K562 (cell line): ENCODE data around the gene MKNK2. TPM values are rescaled to one million over a fixed set of nuclear protein-coding genes. Genes with fewer than 3 reads are reported as not detected.

Experiments
- CBX2 ChIP-seq: fragments of 200-600 bp; sonication (generic); IDR thresholded peaks from one replicate; pipeline ENCODE4 v1.6.1; 2012; ENCODE audit warnings: mild to moderate bottlenecking, low read length, inconsistent platforms; ENCODE audit not compliant: insufficient read depth, poor library complexity, severe bottlenecking
- CBX3 ChIP-seq, 2 experiments: IDR thresholded peaks; 1 replicate in 1 of 2; 2 replicates in 1 of 2; pipeline ENCODE4 v1.6.1; 2012; ENCODE audit warnings: inconsistent platforms in 2 of 2, low read length in 2 of 2, borderline replicate concordance in 1 of 2, control low read depth in 1 of 2
- CBX8 ChIP-seq: fragments of 200-600 bp; sonication (generic); IDR thresholded peaks from 2 replicates; pipeline ENCODE4 v1.6.1; 2012; ENCODE audit warnings: borderline replicate concordance, mixed run types, low read depth, mild to moderate bottlenecking, moderate library complexity, mixed read lengths, low read length, control low read depth, inconsistent platforms; ENCODE audit not compliant: poor library complexity, severe bottlenecking; ENCODE audit errors: extremely low read depth
- COPS2 ChIP-seq: fragments of 450-650 bp; conservative IDR thresholded peaks from 2 replicates; pipeline ENCODE4 v1.6.1; 2016; ENCODE audit warnings: mild to moderate bottlenecking, moderate library complexity
- DEAF1 ChIP-seq: fragments of 450-650 bp; formaldehyde crosslinking; IDR thresholded peaks from 2 replicates; pipeline ENCODE4 v1.4.0; 2020; ENCODE audit warnings: mild to moderate bottlenecking, moderate library complexity
- KAT7 ChIP-seq: sonication (generic); formaldehyde crosslinking; IDR thresholded peaks from 2 replicates; pipeline ENCODE4 v1.8.0; 2022; ENCODE audit warnings: missing genetic modification reagents, mild to moderate bottlenecking, borderline replicate concordance
- POLR3G ChIP-seq: IDR thresholded peaks from 2 replicates; pipeline ENCODE4 v1.6.1; 2011; ENCODE audit not compliant: insufficient read length, insufficient replicate concordance; ENCODE audit errors: extremely low read depth
- RBM22 ChIP-seq: fragments of 200-400 bp; formaldehyde crosslinking; IDR thresholded peaks from 2 replicates; pipeline ENCODE4 v1.6.1; 2018; ENCODE audit warnings: low read length, low read depth; ENCODE audit not compliant: poor library complexity, severe bottlenecking
- SLC30A9 ChIP-seq: fragments of 250-450 bp; sonication (Bioruptor Pico); IDR thresholded peaks from 2 replicates; pipeline ENCODE4 v1.8.0; 2022; ENCODE audit warnings: mild to moderate bottlenecking, moderate library complexity
- XRCC5 ChIP-seq: fragments of 200-400 bp; formaldehyde crosslinking; IDR thresholded peaks from 2 replicates; pipeline ENCODE4 v1.6.1; 2017; ENCODE audit warnings: low read depth, mild to moderate bottlenecking, low read length
- YY1 ChIP-seq, 3 experiments: IDR thresholded peaks; 2 replicates each; pipeline ENCODE4 v1.6.1; 2011; ENCODE audit warnings: low read length in 2 of 3, mild to moderate bottlenecking in 2 of 3, moderate library complexity in 2 of 3, borderline replicate concordance in 1 of 3, control low read depth in 1 of 3, low read depth in 1 of 3; ENCODE audit not compliant: insufficient read depth in 3 of 3, insufficient replicate concordance in 2 of 3, control insufficient read depth in 1 of 3, insufficient read length in 1 of 3; ENCODE audit errors: extremely low read depth in 1 of 3
- ZBTB1 ChIP-seq: sonication (generic); formaldehyde crosslinking; IDR thresholded peaks from 2 replicates; pipeline ENCODE4 v1.8.1; 2023; ENCODE audit warnings: missing genetic modification reagents, low read depth, mild to moderate bottlenecking, borderline replicate concordance
- ZKSCAN8 ChIP-seq: fragments of 200-800 bp; sonication (Bioruptor generic); IDR thresholded peaks from 2 replicates; pipeline ENCODE4 v1.6.1; 2016; ENCODE audit warnings: missing genetic modification characterization, missing compliant biosample characterization
- ZNF184 ChIP-seq: sonication (generic); formaldehyde crosslinking; IDR thresholded peaks from 2 replicates; pipeline ENCODE4 v1.5.0; 2020; ENCODE audit warnings: missing genetic modification reagents
- polyA plus RNA-seq, 8 experiments: library from polyadenylated mRNA; depleted of rRNA in 4 of 8; stranded (reverse) in 5 of 8; unstranded in 3 of 8; fragments of >200 nt; fragmentation: Nextera tagmentation in 2 of 8; fragmentation: Illumina TruSeq in 1 of 8; extraction: Ambion mirVana in 2 of 8; extraction: Trizol in 1 of 8; gene quantifications; 2 replicates each; pipeline versions ENCODE4 v1.2.1 to v1.2.3, GENCODE V29; 2011 to 2014; ENCODE audit warnings: inconsistent platforms in 1 of 8, missing spikeins in 1 of 8
- total RNA-seq, 7 experiments: library from RNA; depleted of rRNA in 6 of 7; stranded (reverse); fragments of >200 nt in 6 of 7; fragmentation: Illumina TruSeq in 2 of 7; extraction: Trizol in 2 of 7; gene quantifications; 2 replicates each; pipeline versions ENCODE4 v1.2.1 to v1.2.3, GENCODE V29; 2011 to 2021; ENCODE audit warnings: low replicate concordance in 1 of 7
- TF ChIP-seq, protein P1 (sequence below), 3 experiments: fragments of 200-800 bp in 1 of 3; fragments of 250-450 bp in 1 of 3; fragments of 450-650 bp in 1 of 3; sonication (Bioruptor Pico) in 1 of 3; sonication (Bioruptor generic) in 1 of 3; formaldehyde crosslinking in 1 of 3; IDR thresholded peaks; 2 replicates each; pipeline versions ENCODE4 v1.6.1 to v1.8.0; 2016 to 2022; ENCODE audit warnings: mild to moderate bottlenecking in 2 of 3, missing genetic modification characterization in 2 of 3, missing compliant biosample characterization in 1 of 3, moderate library complexity in 1 of 3
- TF ChIP-seq, protein P2 (sequence below): sonication (generic); formaldehyde crosslinking; IDR thresholded peaks from 2 replicates; pipeline ENCODE4 v1.8.1; 2023; ENCODE audit warnings: mild to moderate bottlenecking, missing genetic modification reagents

Gene MKNK2
- total and polyA plus RNA-seq, 9 of the 15 experiments (the other 6 are each of a cell fraction or from before 2014, with no cell fraction given), result 5.1 to 191 (median 51.9) TPM

DNA sequence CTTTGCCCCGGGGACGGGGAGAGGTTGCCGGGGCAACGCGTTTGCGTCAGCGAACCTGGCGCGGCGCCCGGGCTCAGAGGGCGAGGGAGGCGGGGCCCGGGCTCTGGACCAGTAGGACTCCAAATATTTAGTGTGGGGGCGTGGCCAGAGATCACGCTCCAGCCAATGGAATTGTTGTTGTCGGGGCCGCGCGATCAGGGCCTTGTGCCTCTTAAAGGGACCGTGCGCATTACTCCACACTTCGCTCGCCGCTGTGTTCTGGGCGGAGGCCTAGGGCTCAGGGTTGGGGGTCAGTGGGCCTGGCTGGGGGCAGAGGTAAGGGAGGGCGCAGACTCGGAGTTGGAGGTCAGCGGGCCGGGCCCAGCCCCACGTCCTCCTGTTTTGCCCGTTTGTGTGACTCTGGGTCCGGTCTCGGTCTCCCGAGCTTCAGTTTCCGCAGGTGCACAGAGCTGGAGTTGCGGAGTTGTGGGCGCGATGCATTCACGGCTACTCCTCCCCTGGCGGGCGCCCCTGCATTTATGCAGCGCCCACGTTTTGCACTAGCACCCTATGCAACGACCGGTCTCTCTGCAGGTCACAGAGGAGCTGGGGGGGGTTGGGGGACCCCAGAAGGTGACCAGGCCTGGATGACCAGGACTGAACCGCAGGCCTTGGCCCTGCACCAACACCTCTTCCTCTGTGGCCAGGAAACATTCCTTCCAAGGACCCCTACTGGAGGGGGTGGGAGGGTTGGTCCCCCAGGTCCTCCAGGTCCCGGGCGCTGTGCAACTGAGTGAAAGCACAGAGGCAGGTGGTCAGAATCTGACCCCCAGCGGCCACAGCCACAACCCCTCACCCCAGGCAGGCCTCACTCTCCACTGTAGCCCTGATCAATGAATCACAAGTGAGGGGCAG is 10.7 kb upstream of the MKNK2 start (continued):
- TF ChIP-seq, protein P1, sequence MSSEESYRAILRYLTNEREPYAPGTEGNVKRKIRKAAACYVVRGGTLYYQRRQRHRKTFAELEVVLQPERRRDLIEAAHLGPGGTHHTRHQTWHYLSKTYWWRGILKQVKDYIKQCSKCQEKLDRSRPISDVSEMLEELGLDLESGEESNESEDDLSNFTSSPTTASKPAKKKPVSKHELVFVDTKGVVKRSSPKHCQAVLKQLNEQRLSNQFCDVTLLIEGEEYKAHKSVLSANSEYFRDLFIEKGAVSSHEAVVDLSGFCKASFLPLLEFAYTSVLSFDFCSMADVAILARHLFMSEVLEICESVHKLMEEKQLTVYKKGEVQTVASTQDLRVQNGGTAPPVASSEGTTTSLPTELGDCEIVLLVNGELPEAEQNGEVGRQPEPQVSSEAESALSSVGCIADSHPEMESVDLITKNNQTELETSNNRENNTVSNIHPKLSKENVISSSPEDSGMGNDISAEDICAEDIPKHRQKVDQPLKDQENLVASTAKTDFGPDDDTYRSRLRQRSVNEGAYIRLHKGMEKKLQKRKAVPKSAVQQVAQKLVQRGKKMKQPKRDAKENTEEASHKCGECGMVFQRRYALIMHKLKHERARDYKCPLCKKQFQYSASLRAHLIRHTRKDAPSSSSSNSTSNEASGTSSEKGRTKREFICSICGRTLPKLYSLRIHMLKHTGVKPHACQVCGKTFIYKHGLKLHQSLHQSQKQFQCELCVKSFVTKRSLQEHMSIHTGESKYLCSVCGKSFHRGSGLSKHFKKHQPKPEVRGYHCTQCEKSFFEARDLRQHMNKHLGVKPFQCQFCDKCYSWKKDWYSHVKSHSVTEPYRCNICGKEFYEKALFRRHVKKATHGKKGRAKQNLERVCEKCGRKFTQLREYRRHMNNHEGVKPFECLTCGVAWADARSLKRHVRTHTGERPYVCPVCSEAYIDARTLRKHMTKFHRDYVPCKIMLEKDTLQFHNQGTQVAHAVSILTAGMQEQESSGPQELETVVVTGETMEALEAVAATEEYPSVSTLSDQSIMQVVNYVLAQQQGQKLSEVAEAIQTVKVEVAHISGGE (CRISPR knock-in tag; IDR thresholded peaks at IDR 0.05), result peak in 1 of 3 experiments; percentile 9; a peak in 2 of 6 replicates
- no peak for TF ChIP-seq KAT7
- no peak for TF ChIP-seq CBX8
- no peak for TF ChIP-seq CBX3 (IDR thresholded peaks at IDR 0.05; ENCODE audit: borderline replicate concordance in 1 of 2, low read length in 2 of 2)
- TF ChIP-seq SLC30A9, result no peak
- no peak for TF ChIP-seq CBX2
- no peak for TF ChIP-seq ZNF184 (CRISPR knock-in tag)
- TF ChIP-seq ZBTB1 (CRISPR knock-in tag), result no peak
- peak; percentile 85; the same call in 1 of the 2 replicates for TF ChIP-seq ZKSCAN8 (CRISPR knock-in tag)
- TF ChIP-seq XRCC5, result no peak
- TF ChIP-seq, protein P2, sequence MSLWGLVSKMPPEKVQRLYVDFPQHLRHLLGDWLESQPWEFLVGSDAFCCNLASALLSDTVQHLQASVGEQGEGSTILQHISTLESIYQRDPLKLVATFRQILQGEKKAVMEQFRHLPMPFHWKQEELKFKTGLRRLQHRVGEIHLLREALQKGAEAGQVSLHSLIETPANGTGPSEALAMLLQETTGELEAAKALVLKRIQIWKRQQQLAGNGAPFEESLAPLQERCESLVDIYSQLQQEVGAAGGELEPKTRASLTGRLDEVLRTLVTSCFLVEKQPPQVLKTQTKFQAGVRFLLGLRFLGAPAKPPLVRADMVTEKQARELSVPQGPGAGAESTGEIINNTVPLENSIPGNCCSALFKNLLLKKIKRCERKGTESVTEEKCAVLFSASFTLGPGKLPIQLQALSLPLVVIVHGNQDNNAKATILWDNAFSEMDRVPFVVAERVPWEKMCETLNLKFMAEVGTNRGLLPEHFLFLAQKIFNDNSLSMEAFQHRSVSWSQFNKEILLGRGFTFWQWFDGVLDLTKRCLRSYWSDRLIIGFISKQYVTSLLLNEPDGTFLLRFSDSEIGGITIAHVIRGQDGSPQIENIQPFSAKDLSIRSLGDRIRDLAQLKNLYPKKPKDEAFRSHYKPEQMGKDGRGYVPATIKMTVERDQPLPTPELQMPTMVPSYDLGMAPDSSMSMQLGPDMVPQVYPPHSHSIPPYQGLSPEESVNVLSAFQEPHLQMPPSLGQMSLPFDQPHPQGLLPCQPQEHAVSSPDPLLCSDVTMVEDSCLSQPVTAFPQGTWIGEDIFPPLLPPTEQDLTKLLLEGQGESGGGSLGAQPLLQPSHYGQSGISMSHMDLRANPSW (CRISPR knock-in tag), result no peak
- no peak for TF ChIP-seq POLR3G
- TF ChIP-seq YY1 (IDR thresholded peaks at IDR 0.05; ENCODE audit: borderline replicate concordance in 1 of 3, control insufficient read depth in 1 of 3, extremely low read depth in 1 of 3, insufficient read depth in 3 of 3, insufficient read length in 1 of 3, insufficient replicate concordance in 2 of 3, low read depth in 1 of 3, low read length in 2 of 3), result no peak
- TF ChIP-seq DEAF1 (CRISPR knock-in tag), result 0 out of 2 replicates have a peak, but pooled peaks have one; percentile 56
- peak; percentile 99 for TF ChIP-seq RBM22
- no peak for TF ChIP-seq COPS2
